Gastroesophageal sphincter (tissue), 3 donors: ENCODE measurements around the gene RIPOR3.

Source experiments
- CTCF ChIP-seq, 4 experiments: fragments of 200-600 bp in 2 of 4; fragments of 450-650 bp in 2 of 4; sonication (generic) in 1 of 4; IDR thresholded peaks; one replicate each; pipeline ENCODE4 v1.5.1; 2017 to 2019; ENCODE audit warnings: antibody characterized with exemption in 4 of 4, mild to moderate bottlenecking in 2 of 4, moderate library complexity in 2 of 4
- EP300 ChIP-seq: sonication (generic); formaldehyde crosslinking; IDR thresholded peaks from one replicate; pipeline ENCODE4 v1.6.1; 2017; ENCODE audit warnings: antibody characterized with exemption, mild to moderate bottlenecking
- POLR2A ChIP-seq, 2 donors: fragments of 450-650 bp; IDR thresholded peaks; one replicate each; pipeline ENCODE4 v1.6.1; 2017; ENCODE audit warnings: antibody characterized with exemption in 2 of 2, mild to moderate bottlenecking in 2 of 2, moderate library complexity in 1 of 2
- POLR2AphosphoS5 ChIP-seq: sonication (generic); formaldehyde crosslinking; IDR thresholded peaks from one replicate; pipeline ENCODE4 v1.6.1; 2017; ENCODE audit warnings: antibody characterized with exemption

- TF ChIP-seq CTCF (IDR thresholded peaks at IDR 0.05) (no peak), POLR2A (IDR thresholded peaks at IDR 0.05) (no peak), EP300 (no peak), POLR2AphosphoS5 (no peak)
Measured at GRCh38 chr20:50668326-50668725, 23.0 kb downstream of the RIPOR3 start.
